Gastrocnemius medialis (tissue), 4 donors: ENCODE results near the gene TOPAZ1. TPM values are rescaled to one million over a fixed set of nuclear protein-coding genes. Genes with fewer than 3 reads are reported as not detected.

Experiments
- ATAC-seq, 2 donors: fragments of 150-250 bp; one replicate each; pipeline ENCODE4 v1.9.1; 2016
- DNase-seq, 2 donors: peaks; one replicate each; pipeline ENCODE4 v3.0.0-alpha.2; 2019
- H3K27ac ChIP-seq, 4 donors: fragments of 200-600 bp; sonication (generic); 1 replicate in 1 of 4; 2 replicates in 3 of 4; pipeline ENCODE4 v1.5.1; 2016 to 2018; ENCODE audit warnings: mild to moderate bottlenecking in 2 of 4, moderate library complexity in 1 of 4
- H3K27me3 ChIP-seq, 3 donors: fragments of 200-600 bp; sonication (generic) in 2 of 3; 1 replicate in 1 of 3; 2 replicates in 2 of 3; pipeline versions ENCODE4 v1.5.1 to v1.6.0; 2016 to 2019; ENCODE audit warnings: mild to moderate bottlenecking in 1 of 3, moderate library complexity in 1 of 3
- H3K36me3 ChIP-seq, 2 donors: fragments of 200-600 bp; sonication (generic) in 1 of 2; one replicate each; pipeline ENCODE4 v1.5.1; 2017 to 2018
- H3K4me1 ChIP-seq, 2 donors: fragments of 200-600 bp; sonication (generic) in 1 of 2; one replicate each; pipeline ENCODE4 v1.5.1; 2016 to 2017; ENCODE audit warnings: mild to moderate bottlenecking in 2 of 2
- H3K4me3 ChIP-seq, 4 donors: fragments of 200-600 bp; sonication (generic) in 3 of 4; 1 replicate in 1 of 4; 2 replicates in 3 of 4; pipeline ENCODE4 v1.5.1; 2016 to 2019; ENCODE audit warnings: mild to moderate bottlenecking in 2 of 4
- H3K9me3 ChIP-seq, 3 donors: fragments of 200-600 bp; sonication (generic) in 2 of 3; 1 replicate in 1 of 3; 2 replicates in 2 of 3; pipeline ENCODE4 v1.5.1; 2016 to 2019
- POLR2A ChIP-seq, 2 donors: fragments of 450-650 bp; IDR thresholded peaks; one replicate each; pipeline ENCODE4 v1.6.1; 2017; ENCODE audit warnings: antibody characterized with exemption in 2 of 2, mild to moderate bottlenecking in 2 of 2, moderate library complexity in 2 of 2
- in situ Hi-C, 4 donors: fragments of 200-750 bp; cut with MboI; loops; one replicate each; pipeline versions ENCODE4 v1.15.0 to v1.8.0; 2017; ENCODE audit warnings: low sequenced_read_pairs in 4 of 4
- intact Hi-C: fragments of 100-400 bp; cut with DNase I; formaldehyde crosslinking; loops from one replicate; pipeline ENCODE4 v1.15.1; 2023; ENCODE audit warnings: low total_unique reads
- total RNA-seq, 4 donors: library from RNA; depleted of rRNA; stranded (reverse); fragments of >200 nt; gene quantifications; one replicate each; pipeline versions ENCODE4 v1.1.0 to v1.2.3, GENCODE V29; 2016
- TF ChIP-seq, protein P1 (sequence below), 5 experiments: fragments of 450-650 bp in 3 of 5; fragments of 200-600 bp in 2 of 5; sonication (generic) in 2 of 5; IDR thresholded peaks in 4 of 5; conservative IDR thresholded peaks in 1 of 5; 1 replicate in 4 of 5; 2 replicates in 1 of 5; pipeline ENCODE4 v1.5.1; 2016 to 2019; ENCODE audit warnings: antibody characterized with exemption in 5 of 5, mild to moderate bottlenecking in 3 of 5, moderate library complexity in 3 of 5

The TOPAZ1 gene
- total RNA-seq, 4 donors from 2014 or later: not detected

- no peak for DNase-seq
- intact Hi-C loops: loop anchor here (2.0 kb wide), 1 partner anchor 695 kb away; no protein-coding TSS in a partner anchor
- H3K9me3 ChIP-seq: no peaks in the 10 kb centered on the region
Observed at GRCh38 chr3:44237665-44238064, 4.0 kb upstream of the TOPAZ1 start.

GRCh38 chr3:44238889-44239288 is 2.8 kb upstream of the TOPAZ1 start:
- no peaks in the 10 kb centered on the region for H3K9me3 ChIP-seq
- TF ChIP-seq, protein P1, sequence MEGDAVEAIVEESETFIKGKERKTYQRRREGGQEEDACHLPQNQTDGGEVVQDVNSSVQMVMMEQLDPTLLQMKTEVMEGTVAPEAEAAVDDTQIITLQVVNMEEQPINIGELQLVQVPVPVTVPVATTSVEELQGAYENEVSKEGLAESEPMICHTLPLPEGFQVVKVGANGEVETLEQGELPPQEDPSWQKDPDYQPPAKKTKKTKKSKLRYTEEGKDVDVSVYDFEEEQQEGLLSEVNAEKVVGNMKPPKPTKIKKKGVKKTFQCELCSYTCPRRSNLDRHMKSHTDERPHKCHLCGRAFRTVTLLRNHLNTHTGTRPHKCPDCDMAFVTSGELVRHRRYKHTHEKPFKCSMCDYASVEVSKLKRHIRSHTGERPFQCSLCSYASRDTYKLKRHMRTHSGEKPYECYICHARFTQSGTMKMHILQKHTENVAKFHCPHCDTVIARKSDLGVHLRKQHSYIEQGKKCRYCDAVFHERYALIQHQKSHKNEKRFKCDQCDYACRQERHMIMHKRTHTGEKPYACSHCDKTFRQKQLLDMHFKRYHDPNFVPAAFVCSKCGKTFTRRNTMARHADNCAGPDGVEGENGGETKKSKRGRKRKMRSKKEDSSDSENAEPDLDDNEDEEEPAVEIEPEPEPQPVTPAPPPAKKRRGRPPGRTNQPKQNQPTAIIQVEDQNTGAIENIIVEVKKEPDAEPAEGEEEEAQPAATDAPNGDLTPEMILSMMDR (IDR thresholded peaks at IDR 0.05 in 4 of 5, conservative IDR thresholded peaks at IDR 0.05 in 1 of 5): no peak
- TF ChIP-seq POLR2A (IDR thresholded peaks at IDR 0.05): no peak
- H3K4me1 ChIP-seq: no peaks in the 10 kb centered on the region
- DNase-seq (no peak), ATAC-seq (no peak)
- intact Hi-C loops (no loop called here), in situ Hi-C loops (no loop called here)
- H3K27me3 ChIP-seq: no peaks in the 10 kb centered on the region
- H3K4me3 ChIP-seq: no peak overlapping the region
- H3K36me3 ChIP-seq: no peaks in the 10 kb centered on the region
- no peak overlapping the region for H3K27ac ChIP-seq

More at GRCh38 chr3:44237665-44238064, 4.0 kb upstream of the TOPAZ1 start:
- H3K27ac ChIP-seq: no peak overlapping the region
- H3K4me1 ChIP-seq: no peaks in the 10 kb centered on the region
- ATAC-seq: no peak
- no peaks in the 10 kb centered on the region for H3K27me3 ChIP-seq
- no peak overlapping the region for H3K4me3 ChIP-seq
- in situ Hi-C loops: no loop called here
- TF ChIP-seq, protein P1 (IDR thresholded peaks at IDR 0.05 in 4 of 5, conservative IDR thresholded peaks at IDR 0.05 in 1 of 5): no peak
- TF ChIP-seq POLR2A (IDR thresholded peaks at IDR 0.05): no peak
- no peaks in the 10 kb centered on the region for H3K36me3 ChIP-seq

DNA sequence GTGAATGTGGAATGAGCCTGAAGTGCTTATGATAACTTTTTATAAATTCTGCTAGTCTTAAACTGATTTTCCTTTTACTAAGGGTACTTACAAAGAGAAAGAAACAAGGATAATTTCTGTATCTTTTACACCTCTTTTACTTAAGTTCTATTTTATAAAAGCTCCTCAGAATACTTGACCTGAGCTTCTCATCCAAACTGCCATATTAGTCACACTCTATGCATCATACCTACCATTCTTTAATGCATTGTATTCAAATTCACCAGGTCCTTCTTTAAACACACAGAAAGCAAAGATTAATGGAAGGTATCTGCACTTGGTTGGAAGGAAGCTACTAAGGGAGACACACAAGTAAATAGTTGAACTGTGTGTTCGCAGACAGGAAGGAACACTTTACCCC is 1.6 kb upstream of the TOPAZ1 start:
- no peak for TF ChIP-seq POLR2A (IDR thresholded peaks at IDR 0.05)
- TF ChIP-seq, protein P1 (IDR thresholded peaks at IDR 0.05 in 4 of 5, conservative IDR thresholded peaks at IDR 0.05 in 1 of 5): no peak
- intact Hi-C loops (no loop called here), in situ Hi-C loops (no loop called here)
- Histone ChIP-seq H3K9me3 (no peaks in the 10 kb centered on the region), H3K27ac (no peak overlapping the region), H3K4me3 (no peak overlapping the region), H3K27me3 (no peaks in the 10 kb centered on the region), H3K36me3 (no peaks in the 10 kb centered on the region), H3K4me1 (no peaks in the 10 kb centered on the region)
- ATAC-seq (no peak), DNase-seq (no peak)

DNA sequence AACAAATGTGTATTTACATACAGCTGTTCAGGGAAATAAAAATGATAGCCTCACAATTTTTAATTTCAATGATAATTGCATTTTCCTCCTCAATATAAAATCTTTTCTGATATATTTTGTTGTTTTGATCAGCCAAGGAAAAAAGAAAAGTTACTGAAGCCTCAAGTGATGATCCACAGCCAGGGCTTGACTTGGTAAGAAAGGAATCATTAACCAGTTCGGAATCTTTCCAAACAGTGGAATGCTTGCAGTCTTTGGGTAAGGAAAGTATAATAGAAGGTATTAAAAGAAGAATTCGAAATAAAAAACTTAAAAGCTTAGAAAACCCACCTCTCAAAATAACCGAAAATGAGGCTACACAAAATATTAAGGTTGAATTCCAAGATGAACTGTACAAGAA is 1.0 kb downstream of the TOPAZ1 start:
- in situ Hi-C loops (no loop called here), intact Hi-C loops (no loop called here)
- H3K27me3 ChIP-seq: peaks cover 0 to 8% (median 0%) of the 10 kb centered on the region in 3 donors
- no peak overlapping the region for H3K4me3 ChIP-seq
- H3K9me3 ChIP-seq: no peaks in the 10 kb centered on the region
- TF ChIP-seq POLR2A (IDR thresholded peaks at IDR 0.05): no peak
- TF ChIP-seq, protein P1 (IDR thresholded peaks at IDR 0.05 in 4 of 5, conservative IDR thresholded peaks at IDR 0.05 in 1 of 5): no peak
- no peaks in the 10 kb centered on the region for H3K36me3 ChIP-seq
- ATAC-seq (no peak), DNase-seq (no peak)
- no peaks in the 10 kb centered on the region for H3K4me1 ChIP-seq
- no peak overlapping the region for H3K27ac ChIP-seq

GRCh38 chr3:44248152-44248551 is 6.5 kb downstream of the TOPAZ1 start:
- Histone ChIP-seq H3K4me3 (no peak overlapping the region), H3K36me3 (no peaks in the 10 kb centered on the region), H3K9me3 (no peaks in the 10 kb centered on the region), H3K4me1 (no peaks in the 10 kb centered on the region), H3K27ac (no peak overlapping the region), H3K27me3 (peaks cover 0 to 13% (median 0%) of the 10 kb centered on the region in 3 donors)
- TF ChIP-seq POLR2A (IDR thresholded peaks at IDR 0.05): no peak
- TF ChIP-seq, protein P1 (IDR thresholded peaks at IDR 0.05 in 4 of 5, conservative IDR thresholded peaks at IDR 0.05 in 1 of 5): no peak
- in situ Hi-C loops (no loop called here), intact Hi-C loops (no loop called here)
- DNase-seq (no peak), ATAC-seq (no peak)
